Psoas muscle (tissue), 8 donors: ENCODE results near the gene OR4Q3. TPM values are rescaled to one million over a fixed set of nuclear protein-coding genes. Genes with fewer than 3 reads are reported as not detected.
"Not testable (repeated sequence)": the region's sequence is repeated elsewhere in the genome, so short reads cannot be mapped to it uniquely, and the experiment has no call there.

Experiments
- ATAC-seq, 4 donors: fragments of 200-7000 bp; cut with Tn5 transposase; one replicate each; pipeline ENCODE4 v1.9.1; 2020; ENCODE audit warnings: moderate library complexity in 3 of 4, mild to moderate bottlenecking in 2 of 4
- DNase-seq, 2 donors: peaks; one replicate each; pipeline ENCODE4 v3.0.0-alpha.2; 2020
- H3K27ac ChIP-seq: fragments of 200-600 bp; one replicate; pipeline ENCODE4 v1.8.0; 2022
- H3K27me3 ChIP-seq, 3 donors: fragments of 200-600 bp in 1 of 3; one replicate each; pipeline versions ENCODE4 v1.6.1 to v1.8.0; 2013 to 2022; ENCODE audit warnings: low read length in 2 of 3, mild to moderate bottlenecking in 2 of 3, moderate library complexity in 1 of 3; ENCODE audit not compliant: insufficient read depth in 3 of 3
- H3K36me3 ChIP-seq, 2 donors: fragments of 200-600 bp in 1 of 2; one replicate each; pipeline versions ENCODE4 v1.6.1 to v1.8.0; 2013 to 2022; ENCODE audit warnings: low read depth in 1 of 2, mild to moderate bottlenecking in 1 of 2, moderate library complexity in 1 of 2; ENCODE audit not compliant: insufficient read depth in 1 of 2
- H3K4me1 ChIP-seq: fragments of 200-600 bp; one replicate; pipeline ENCODE4 v1.8.0; 2022
- H3K4me3 ChIP-seq: fragments of 200-600 bp; one replicate; pipeline ENCODE4 v1.8.0; 2022; ENCODE audit warnings: mild to moderate bottlenecking
- H3K9me3 ChIP-seq: fragments of 200-600 bp; one replicate; pipeline ENCODE4 v1.8.0; 2022
- CTCF ChIP-seq: fragments of 200-600 bp; IDR thresholded peaks from one replicate; pipeline ENCODE4 v1.8.0; 2022; ENCODE audit warnings: antibody characterized with exemption
- WGBS, 3 donors: extraction: QIAGEN DNeasy Blood & Tissue Kit; methylation state at CpG; one replicate each; pipeline versions ENCODE4 v1.1.6 to v1.1.7; 2013; 5-methylcytosine and 5-hydroxymethylcytosine counted together
- intact Hi-C, 2 donors: fragments of 100-400 bp; cut with DNase I; formaldehyde crosslinking; loops; one replicate each; pipeline versions ENCODE4 v1.11.0 to v1.14.2; 2022
- polyA plus RNA-seq, 3 donors: library from polyadenylated mRNA; stranded (reverse); fragments of 200-250 nt; gene quantifications; one replicate each; pipeline ENCODE4 v1.2.3, GENCODE V29; 2013
- total RNA-seq, 4 donors: library from RNA; stranded (reverse); fragmentation: NEBNext Ultra II Directional in 2 of 4; extraction: Animal tissue kit (Norgen Biotek cat#: 25700) in 2 of 4; gene quantifications; one replicate each; pipeline versions ENCODE4 v1.2.1 to v1.2.4, GENCODE V29; 2021 to 2023
- donor health status: healthy with polysubstance abuse.
- donor health status: DM: no; HTN: no; CAD: no; lungs with moderate emphysema.
- donor health status: Bipolar disorder and iron deficiency.
- donor health status: healthy.
- donor health status: DM: yes; HTN: yes; CAD: no.
- donor health status: DM: no; HTN: no; CAD: no.
- donor health status: DM: no; HTN: no; CAD: no.
- donor health status: DM: yes; HTN: yes; CAD: no.

OR4Q3 gene
- total and polyA plus RNA-seq, 7 donors, result not detected

- no peaks in the 10 kb centered on the region for H3K4me1 ChIP-seq
- intact Hi-C loops, result no loop called here
- TF ChIP-seq CTCF, result no peak
- no peak overlapping the region for H3K4me3 ChIP-seq
- ATAC-seq, result no peak
- no peaks in the 10 kb centered on the region for H3K27me3 ChIP-seq
- 76 to 95% (median 85%) methylated on average over 1 of the region's 1 CpG for WGBS, 3 donors
- no peaks in the 10 kb centered on the region for H3K9me3 ChIP-seq
- H3K36me3 ChIP-seq, result no peaks in the 10 kb centered on the region
- H3K27ac ChIP-seq, result no peak overlapping the region
- DNase-seq, result no peak
These were observed 28.6 kb downstream of the OR4Q3 start for GRCh38 chr14:19771895-19772430.

- H3K27ac ChIP-seq, H3K9me3 ChIP-seq, H3K27me3 ChIP-seq, H3K36me3 ChIP-seq, H3K4me1 ChIP-seq, H3K4me3 ChIP-seq, DNase-seq, ATAC-seq, intact Hi-C loops: not testable (repeated sequence)
- WGBS, 3 donors, result 31 to 46% (median 46%) methylated on average over 2 of the region's 2 CpGs
These were observed 29.1 kb downstream of the OR4Q3 start for GRCh38 chr14:19772454-19772853.

GRCh38 chr14:19773204-19773603 is 29.8 kb downstream of the OR4Q3 start, which contains the start of gene OR4M1:
Gene OR4M1 (plus strand): TSS chr14:19773504. CDS start chr14:19780323, 6,819 bp downstream.
- 4 to 10% (median 5%) methylated on average over 1 of the region's 1 CpG for WGBS, 3 donors
- DNase-seq, ATAC-seq, H3K27me3 ChIP-seq, H3K4me3 ChIP-seq, H3K27ac ChIP-seq, H3K9me3 ChIP-seq, H3K4me1 ChIP-seq, intact Hi-C loops, H3K36me3 ChIP-seq: not testable (repeated sequence)

- no peak for DNase-seq
- Histone ChIP-seq H3K27ac (no peak overlapping the region), H3K4me1 (no peaks in the 10 kb centered on the region), H3K4me3 (no peak overlapping the region), H3K27me3 (no peaks in the 10 kb centered on the region), H3K9me3 (no peaks in the 10 kb centered on the region), H3K36me3 (no peaks in the 10 kb centered on the region)
- no peak for ATAC-seq
- intact Hi-C loops, result no loop called here
- 58 to 71% (median 68%) methylated on average over 1 of the region's 1 CpG for WGBS, 3 donors
- TF ChIP-seq CTCF, result no peak
These were observed 32.2 kb downstream of the OR4Q3 start for GRCh38 chr14:19775587-19775986.

- whole genome bisulfite sequencing, 3 donors, result 80 to 85% (median 81%) methylated on average over 16 of the region's 16 CpGs
- H3K9me3 ChIP-seq, H3K36me3 ChIP-seq, H3K27me3 ChIP-seq, H3K27ac ChIP-seq, ATAC-seq, DNase-seq, H3K4me1 ChIP-seq, H3K4me3 ChIP-seq: not testable (repeated sequence)
- intact Hi-C loops, result loop anchor here in 1 of 2 donors (2.0 kb wide), 1 partner anchor 47 kb away; no protein-coding TSS in a partner anchor
These were observed 42.5 kb downstream of the OR4Q3 start for GRCh38 chr14:19785848-19786247.

GRCh38 chr14:19787318-19787717 is 43.9 kb downstream of the OR4Q3 start:
- H3K4me3 ChIP-seq, DNase-seq, H3K27me3 ChIP-seq, H3K27ac ChIP-seq, H3K9me3 ChIP-seq, ATAC-seq, H3K4me1 ChIP-seq, intact Hi-C loops, H3K36me3 ChIP-seq: not testable (repeated sequence)
- WGBS, 3 donors, result 69 to 74% (median 71%) methylated on average over 6 of the region's 6 CpGs

- WGBS, 3 donors, result 59 to 68% (median 61%) methylated on average over 7 of the region's 7 CpGs
- H3K27ac ChIP-seq, H3K27me3 ChIP-seq, H3K36me3 ChIP-seq, H3K4me3 ChIP-seq, DNase-seq, H3K9me3 ChIP-seq, intact Hi-C loops, ATAC-seq, H3K4me1 ChIP-seq: not testable (repeated sequence)
These were observed 44.8 kb downstream of the OR4Q3 start for GRCh38 chr14:19788150-19788549.

- H3K27me3 ChIP-seq, H3K36me3 ChIP-seq, H3K9me3 ChIP-seq, ATAC-seq, intact Hi-C loops, H3K4me3 ChIP-seq, H3K4me1 ChIP-seq, H3K27ac ChIP-seq: not testable (repeated sequence)
- DNase-seq, result peak in 1 of 2 donors; percentile 23
- 68 to 72% (median 72%) methylated on average over 10 of the region's 10 CpGs for WGBS, 3 donors
These were observed 53.2 kb downstream of the OR4Q3 start for GRCh38 chr14:19796520-19797108.
